DOHH2 (cell line): ENCODE results near the gene PSME4.

Experiments used
- CTCF ChIP-seq: fragments of 200-600 bp; sonication (generic); IDR thresholded peaks from one replicate; pipeline ENCODE4 v1.5.1; 2014; ENCODE audit warnings: antibody characterized with exemption, mild to moderate bottlenecking, low read depth, low read length; ENCODE audit not compliant: poor library complexity, severe bottlenecking
- EZH2phosphoT487 ChIP-seq: fragments of 200-600 bp; sonication (generic); IDR thresholded peaks from 2 replicates; pipeline ENCODE4 v1.6.1; 2017; ENCODE audit warnings: borderline replicate concordance, mild to moderate bottlenecking, antibody characterized with exemption, low read length, moderate library complexity, mixed read lengths

- TF ChIP-seq EZH2phosphoT487 (no peak), CTCF (no peak)
These were observed 73.9 kb downstream of the PSME4 start for GRCh38 chr2:53896864-53897263.
